Camera-type eye (tissue), 1 donor: ENCODE data around the gene NFXL1. TPM values are rescaled to one million over a fixed set of nuclear protein-coding genes. Genes with fewer than 3 reads are reported as not detected.

Experiments
- total RNA-seq: library from RNA; depleted of rRNA; stranded (reverse); fragments of >200 nt; gene quantifications from one replicate; pipeline ENCODE4 v1.2.3, GENCODE V29; 2014

The NFXL1 gene
- total RNA-seq: 24.3 TPM

DNA sequence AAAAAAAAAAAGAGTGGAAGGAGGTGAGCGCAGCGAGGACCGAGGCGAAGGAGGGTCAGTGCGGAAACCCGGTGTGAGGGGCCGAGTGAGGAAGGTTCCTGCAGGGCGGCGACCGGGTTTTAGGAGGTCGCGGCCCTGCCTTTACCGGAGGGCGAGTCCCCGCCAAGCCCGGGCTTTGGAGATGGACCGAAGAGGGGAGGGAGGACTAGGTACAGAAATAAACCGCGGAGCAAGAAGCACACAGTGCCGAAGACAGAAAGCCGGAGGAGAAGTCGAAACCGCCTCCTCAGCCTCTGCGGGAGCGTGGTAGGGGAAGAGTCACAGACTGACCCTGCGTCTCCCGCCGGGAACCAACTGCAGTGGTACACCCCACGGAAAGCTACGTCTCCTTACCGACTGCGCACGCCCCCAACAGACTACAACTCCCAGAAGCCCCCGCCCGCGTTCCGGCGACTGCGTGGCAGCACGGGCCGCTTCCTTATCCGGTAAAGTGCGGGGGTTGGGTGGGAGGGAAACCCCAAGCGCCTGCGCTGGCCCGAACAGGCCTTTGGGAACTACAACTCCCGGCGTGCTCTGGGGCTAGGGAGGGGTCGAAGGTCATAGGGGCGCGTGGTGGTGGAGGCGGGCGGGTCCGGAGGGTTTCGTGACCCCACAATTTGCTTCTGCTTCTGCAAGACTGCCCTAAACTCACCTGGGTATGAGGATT lies at the start of gene NFXL1:
Gene NFXL1, minus strand, starts transcription at position 364 of the 706 bp plus-strand sequence. CDS start 380 bp downstream, outside the sequence.

DNA sequence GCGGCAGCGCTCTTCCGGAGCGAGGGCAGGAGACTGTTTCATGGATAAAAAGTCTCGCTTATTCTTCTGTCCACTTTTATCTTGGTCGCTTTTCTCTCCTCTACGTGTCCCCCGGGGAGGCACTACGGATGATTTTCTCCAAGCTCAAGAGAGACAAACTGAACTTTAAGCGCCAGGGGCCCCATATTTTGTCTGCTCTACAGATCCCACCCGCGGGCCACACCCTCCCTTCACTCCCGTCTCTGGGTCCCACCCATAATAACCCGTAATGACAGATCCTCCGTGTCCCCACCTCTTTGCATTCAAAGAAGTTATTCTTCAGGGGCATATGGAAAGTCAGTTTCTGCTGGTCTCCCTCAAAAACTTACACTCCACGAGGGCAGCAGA lies 76.5 kb downstream of the NFXL1 start, which contains the start of gene CORIN:
Gene CORIN, minus strand, starts transcription at position 160 of the 387 bp plus-strand sequence. Its CDS starts 118 bp downstream, at position 42.

Other genes with a start within 250 kb of the NFXL1 start
- gene CORIN, start 76.5 kb downstream of the NFXL1 start, total RNA-seq: 1.7 TPM
- 14.1 TPM for gene CNGA1, start 102.1 kb upstream of the NFXL1 start, total RNA-seq
- 35.3 TPM for gene NIPAL1, start 102.2 kb upstream of the NFXL1 start, total RNA-seq
- gene TXK, start 219.7 kb upstream of the NFXL1 start, total RNA-seq: 2.9 TPM